ENCODE results near the gene ARID1B.

DNA sequence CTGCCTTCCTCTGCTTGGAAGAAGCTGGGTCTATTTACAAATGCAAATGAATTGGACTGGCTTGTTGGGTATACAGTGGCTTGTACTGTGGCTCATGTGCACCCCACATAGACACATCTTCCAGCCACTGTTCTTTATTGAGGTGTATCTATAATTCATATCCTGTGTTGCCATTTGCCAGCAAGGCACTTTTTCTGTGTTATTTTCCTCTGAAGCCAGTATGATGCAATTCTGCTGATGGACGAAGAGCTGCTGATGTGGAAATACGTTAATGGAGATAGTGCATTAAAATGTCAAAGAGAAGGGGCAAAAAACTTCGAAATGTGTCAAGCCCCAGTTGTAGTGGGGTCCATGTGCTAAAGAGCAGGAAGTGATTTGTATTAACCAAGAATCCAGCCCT is 378.6 kb downstream of the ARID1B start:
- TF ChIP-seq, protein P1, sequence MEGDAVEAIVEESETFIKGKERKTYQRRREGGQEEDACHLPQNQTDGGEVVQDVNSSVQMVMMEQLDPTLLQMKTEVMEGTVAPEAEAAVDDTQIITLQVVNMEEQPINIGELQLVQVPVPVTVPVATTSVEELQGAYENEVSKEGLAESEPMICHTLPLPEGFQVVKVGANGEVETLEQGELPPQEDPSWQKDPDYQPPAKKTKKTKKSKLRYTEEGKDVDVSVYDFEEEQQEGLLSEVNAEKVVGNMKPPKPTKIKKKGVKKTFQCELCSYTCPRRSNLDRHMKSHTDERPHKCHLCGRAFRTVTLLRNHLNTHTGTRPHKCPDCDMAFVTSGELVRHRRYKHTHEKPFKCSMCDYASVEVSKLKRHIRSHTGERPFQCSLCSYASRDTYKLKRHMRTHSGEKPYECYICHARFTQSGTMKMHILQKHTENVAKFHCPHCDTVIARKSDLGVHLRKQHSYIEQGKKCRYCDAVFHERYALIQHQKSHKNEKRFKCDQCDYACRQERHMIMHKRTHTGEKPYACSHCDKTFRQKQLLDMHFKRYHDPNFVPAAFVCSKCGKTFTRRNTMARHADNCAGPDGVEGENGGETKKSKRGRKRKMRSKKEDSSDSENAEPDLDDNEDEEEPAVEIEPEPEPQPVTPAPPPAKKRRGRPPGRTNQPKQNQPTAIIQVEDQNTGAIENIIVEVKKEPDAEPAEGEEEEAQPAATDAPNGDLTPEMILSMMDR (IDR thresholded peaks at IDR 0.05; ENCODE audit: borderline replicate concordance, extremely low read depth, low read length, poor library complexity, severe bottlenecking), result no peak
- no peak for TF ChIP-seq EZH2 (IDR thresholded peaks at IDR 0.05; ENCODE audit: borderline replicate concordance, low read depth, low read length, severe bottlenecking)

Measured in DND-41 (cell line).